Stomach smooth muscle (tissue), 2 donors: ENCODE measurements around the gene KRTAP1-3.

ENCODE experiments used
- H3K27ac ChIP-seq: one replicate; pipeline ENCODE4 v1.7.0; 2013; ENCODE audit warnings: mild to moderate bottlenecking, low read length, inconsistent platforms
- H3K27me3 ChIP-seq, 2 donors: one replicate each; pipeline ENCODE4 v1.7.0; 2013; ENCODE audit warnings: low read length in 2 of 2; ENCODE audit not compliant: insufficient read depth in 2 of 2, control insufficient read depth in 1 of 2
- H3K36me3 ChIP-seq, 2 donors: one replicate each; pipeline ENCODE4 v1.7.0; 2013; ENCODE audit warnings: low read length in 2 of 2; ENCODE audit not compliant: control insufficient read depth in 2 of 2, insufficient read depth in 2 of 2
- H3K4me1 ChIP-seq: one replicate; pipeline ENCODE4 v1.7.0; 2013; ENCODE audit warnings: low read length; ENCODE audit not compliant: control insufficient read depth, insufficient read depth
- H3K4me3 ChIP-seq, 2 donors: one replicate each; pipeline ENCODE4 v1.7.0; 2013; ENCODE audit warnings: low read length in 2 of 2
- H3K9ac ChIP-seq, 2 donors: one replicate each; pipeline ENCODE4 v1.7.0; 2013; ENCODE audit warnings: low read length in 2 of 2, mild to moderate bottlenecking in 1 of 2
- H3K9me3 ChIP-seq, 2 donors: one replicate each; pipeline ENCODE4 v1.7.0; 2013; ENCODE audit warnings: low read length in 2 of 2; ENCODE audit not compliant: control insufficient read depth in 2 of 2
- donor health status: healthy.
- donor health status: Pancreatic carcinoma.

KRTAP1-3 gene

DNA sequence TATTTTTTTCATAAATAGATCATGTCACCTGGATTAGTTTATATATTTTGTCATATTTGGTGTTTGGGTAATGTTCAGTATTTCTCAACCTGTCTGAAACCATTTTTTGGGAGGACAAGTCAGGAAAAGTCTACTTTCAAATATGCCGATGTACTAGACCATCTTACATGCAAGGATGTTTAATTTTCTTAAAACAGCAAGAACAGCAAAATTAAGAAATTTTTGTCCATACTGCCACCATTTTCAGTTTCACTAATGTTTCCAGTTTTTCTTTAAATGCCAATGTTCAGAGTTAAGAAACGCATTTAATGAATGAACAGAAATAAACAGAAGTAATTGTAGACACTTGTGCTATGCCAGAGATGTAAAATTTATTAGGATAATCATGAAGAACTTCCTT, 41.6 kb downstream of the KRTAP1-3 start:
- Histone ChIP-seq H3K4me3 (no peak overlapping the region), H3K9ac (no peak overlapping the region), H3K9me3 (peaks cover 0 to 3% of the 10 kb centered on the region in 2 donors), H3K27me3 (no peaks in the 10 kb centered on the region), H3K27ac (no peak overlapping the region), H3K36me3 (no peaks in the 10 kb centered on the region), H3K4me1 (no peaks in the 10 kb centered on the region)

DNA sequence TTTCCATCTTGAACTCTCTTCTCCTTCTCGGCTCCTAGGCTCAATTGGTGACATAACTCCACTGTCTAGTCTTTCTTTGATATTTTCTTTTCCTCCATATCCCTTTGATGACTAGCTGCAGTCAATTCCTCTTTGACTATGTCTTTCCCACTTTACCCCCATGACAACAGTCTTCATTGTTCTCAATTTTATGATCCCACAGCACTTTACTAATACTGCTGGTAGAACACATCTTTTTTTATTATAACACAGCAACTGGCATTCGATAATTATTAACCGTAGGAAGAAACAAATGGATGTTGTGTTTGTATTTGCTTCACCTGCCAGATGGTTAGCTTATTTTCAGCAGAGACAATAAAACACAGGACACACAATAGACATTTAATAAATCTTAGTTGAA, 42.0 kb downstream of the KRTAP1-3 start:
- no peak overlapping the region for H3K27ac ChIP-seq
- no peaks in the 10 kb centered on the region for H3K4me1 ChIP-seq
- H3K4me3 ChIP-seq = no peak overlapping the region
- peaks cover 0 to 3% of the 10 kb centered on the region in 2 donors for H3K9me3 ChIP-seq
- no peaks in the 10 kb centered on the region for H3K36me3 ChIP-seq
- H3K27me3 ChIP-seq = no peaks in the 10 kb centered on the region
- no peak overlapping the region for H3K9ac ChIP-seq

DNA sequence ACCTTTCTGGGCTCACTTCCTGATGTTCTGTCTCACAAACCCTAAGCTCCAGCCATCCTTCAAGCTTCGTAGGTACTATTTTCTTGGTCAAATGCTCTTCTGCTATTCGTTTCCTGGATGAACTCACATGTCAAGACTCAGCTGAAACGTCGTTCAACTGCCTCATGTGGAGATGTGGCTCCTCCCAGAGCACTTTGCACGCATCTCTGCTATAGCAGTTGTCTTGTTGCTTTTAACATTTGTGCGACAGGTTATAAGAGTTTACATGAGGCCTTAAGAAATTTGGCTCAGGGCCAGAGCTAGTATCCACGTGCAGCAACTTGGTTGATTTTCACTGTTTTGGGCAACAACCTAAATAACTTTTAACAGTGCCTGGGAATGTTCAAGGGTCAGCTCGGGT, 47.8 kb downstream of the KRTAP1-3 start:
- Histone ChIP-seq H3K27me3 (peaks cover 0 to 2% of the 10 kb centered on the region in 2 donors), H3K9ac (no peak overlapping the region), H3K9me3 (no peaks in the 10 kb centered on the region), H3K4me3 (no peak overlapping the region), H3K4me1 (no peaks in the 10 kb centered on the region), H3K27ac (no peak overlapping the region), H3K36me3 (no peaks in the 10 kb centered on the region)

DNA sequence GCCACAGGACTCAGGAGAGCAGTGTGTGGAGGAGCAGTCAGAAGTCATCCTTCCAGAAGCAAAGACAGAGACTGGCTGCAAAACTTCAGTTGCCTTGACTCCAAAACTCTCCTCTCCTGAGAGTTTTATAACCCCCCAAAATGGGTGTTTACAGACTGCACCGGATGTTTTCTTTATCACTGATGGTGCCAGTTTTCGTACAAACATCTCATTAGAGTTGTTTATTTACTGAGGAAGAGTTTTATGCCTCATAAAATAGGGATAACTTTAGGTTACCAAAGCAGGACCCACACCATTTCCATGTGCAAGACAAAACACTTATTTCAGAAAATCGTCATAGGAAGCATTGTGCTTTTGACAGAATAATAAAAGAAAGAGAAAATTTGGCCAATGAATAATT, 50.4 kb downstream of the KRTAP1-3 start, which contains the start of gene KRT40:
TSS of gene KRT40 (minus strand) at position 101 of the 400 bp plus-strand sequence. CDS start at position 48, 53 bp downstream.
- H3K27me3 ChIP-seq = peaks cover 0 to 6% of the 10 kb centered on the region in 2 donors
- no peaks in the 10 kb centered on the region for H3K9me3 ChIP-seq
- H3K36me3 ChIP-seq = no peaks in the 10 kb centered on the region
- H3K27ac ChIP-seq = no peak within 1 kb of the TSS
- no peak within 1 kb of the TSS for H3K4me3 ChIP-seq
- H3K4me1 ChIP-seq = peaks cover 3% of the 10 kb centered on the region
- H3K9ac ChIP-seq = no peak within 1 kb of the TSS
